Neuronal stem cell (in vitro differentiated cells): ENCODE measurements around the gene APRT.
"Not testable (repeated sequence)": the region's sequence is repeated elsewhere in the genome, so short reads cannot be mapped to it uniquely, and the experiment has no call there.

Source experiments
- DNase-seq: peaks from one replicate; pipeline ENCODE4 v3.0.0-alpha.2; 2013; ENCODE audit warnings: low spot score
- H2AFZ ChIP-seq: one replicate; pipeline ENCODE4 v1.6.1; 2013; ENCODE audit warnings: mild to moderate bottlenecking, low read length, inconsistent platforms
- H2AK5ac ChIP-seq: 2 replicates; pipeline ENCODE4 v1.6.1; 2013; ENCODE audit warnings: low read depth, mild to moderate bottlenecking, inconsistent platforms, low read length, moderate library complexity, mixed read lengths
- H2BK120ac ChIP-seq: 2 replicates; pipeline ENCODE4 v1.6.1; 2013; ENCODE audit warnings: low read depth, mild to moderate bottlenecking, inconsistent platforms, low read length, moderate library complexity, mixed read lengths
- H2BK12ac ChIP-seq: one replicate; pipeline ENCODE4 v1.6.1; 2013; ENCODE audit warnings: low read length, inconsistent platforms
- H2BK15ac ChIP-seq: 2 replicates; pipeline ENCODE4 v1.6.1; 2013; ENCODE audit warnings: mild to moderate bottlenecking, low read length, inconsistent platforms, mixed read lengths
- H2BK5ac ChIP-seq: one replicate; pipeline ENCODE4 v1.6.1; 2013; ENCODE audit warnings: inconsistent platforms, mild to moderate bottlenecking, low read length, moderate library complexity
- H3K14ac ChIP-seq: one replicate; pipeline ENCODE4 v1.6.1; 2013; ENCODE audit warnings: low read length, inconsistent platforms
- H3K18ac ChIP-seq: 2 replicates; pipeline ENCODE4 v1.6.1; 2013; ENCODE audit warnings: low read length, inconsistent platforms
- H3K23ac ChIP-seq: 2 replicates; pipeline ENCODE4 v1.6.1; 2013; ENCODE audit warnings: low read depth, mild to moderate bottlenecking, mixed read lengths, low read length, inconsistent platforms; ENCODE audit not compliant: poor library complexity
- H3K27ac ChIP-seq: replicated peaks from 3 replicates; pipeline ENCODE4 v1.5.1; 2013; ENCODE audit warnings: low read length, inconsistent platforms
- H3K27me3 ChIP-seq, 3 experiments: 2 replicates each; pipeline ENCODE4 v1.6.1; 2013; ENCODE audit warnings: low read length in 3 of 3, mild to moderate bottlenecking in 2 of 3, inconsistent platforms in 1 of 3, low read depth in 1 of 3, mixed read lengths in 1 of 3, moderate library complexity in 1 of 3; ENCODE audit not compliant: control insufficient read depth in 3 of 3, insufficient read depth in 3 of 3
- H3K36me3 ChIP-seq, 2 donors: replicated peaks in 1 of 2; 2 replicates each; pipeline ENCODE4 v1.6.1; 2013; ENCODE audit warnings: low read length in 2 of 2; ENCODE audit not compliant: control insufficient read depth in 2 of 2, insufficient read depth in 2 of 2
- H3K4ac ChIP-seq: 2 replicates; pipeline ENCODE4 v1.6.1; 2013; ENCODE audit warnings: inconsistent platforms, mild to moderate bottlenecking, low read length, moderate library complexity
- H3K4me1 ChIP-seq, 2 donors: 1 replicate in 1 of 2; 2 replicates in 1 of 2; pipeline ENCODE4 v1.6.1; 2013; ENCODE audit warnings: low read length in 2 of 2, low read depth in 1 of 2; ENCODE audit not compliant: control insufficient read depth in 2 of 2, insufficient read depth in 1 of 2
- H3K4me2 ChIP-seq: one replicate; pipeline ENCODE4 v1.6.1; 2013; ENCODE audit warnings: mild to moderate bottlenecking, low read length, inconsistent platforms; ENCODE audit not compliant: insufficient read depth, poor library complexity, severe bottlenecking
- H3K4me3 ChIP-seq, 2 donors: 2 replicates each; pipeline ENCODE4 v1.5.1; 2013; ENCODE audit warnings: low read length in 2 of 2, mild to moderate bottlenecking in 2 of 2, inconsistent platforms in 1 of 2, moderate library complexity in 1 of 2
- H3K79me1 ChIP-seq: one replicate; pipeline ENCODE4 v1.6.1; 2013; ENCODE audit warnings: low read depth, mild to moderate bottlenecking, inconsistent platforms, low read length, moderate library complexity
- H3K9ac ChIP-seq: one replicate; pipeline ENCODE4 v1.6.1; 2013; ENCODE audit warnings: mild to moderate bottlenecking, low read depth, low read length, inconsistent platforms; ENCODE audit not compliant: poor library complexity
- H3K9me3 ChIP-seq, 2 donors: replicated peaks in 1 of 2; 2 replicates each; pipeline versions ENCODE3 to v1.6.1; 2013; ENCODE audit warnings: low read length in 2 of 2, mild to moderate bottlenecking in 2 of 2, inconsistent platforms in 1 of 2, low read depth in 1 of 2, mixed read lengths in 1 of 2, moderate library complexity in 1 of 2; ENCODE audit not compliant: control insufficient read depth in 2 of 2, insufficient read depth in 1 of 2
- H4K8ac ChIP-seq: one replicate; pipeline ENCODE4 v1.6.1; 2013; ENCODE audit warnings: low read depth, mild to moderate bottlenecking, inconsistent platforms, low read length, moderate library complexity
- H4K91ac ChIP-seq: one replicate; pipeline ENCODE4 v1.6.1; 2013; ENCODE audit warnings: low read length, low read depth, mild to moderate bottlenecking, inconsistent platforms; ENCODE audit not compliant: poor library complexity
- WGBS, 2 donors: extraction: QIAGEN DNeasy Blood & Tissue Kit; methylation state at CpG; one replicate each; pipeline ENCODE4 v1.1.7; 2013; ENCODE audit warnings: missing lambda C conversion rate in 2 of 2, mixed read lengths in 1 of 2; ENCODE audit not compliant: insufficient read length in 2 of 2, insufficient replicate concordance in 1 of 2; ENCODE audit errors: extremely low coverage in 2 of 2; 5-methylcytosine and 5-hydroxymethylcytosine counted together

The APRT gene

GRCh38 chr16:88788749-88789148 is 23.0 kb downstream of the APRT start:
- H3K79me1 ChIP-seq, H2AFZ ChIP-seq, H3K4ac ChIP-seq, H4K8ac ChIP-seq, H3K14ac ChIP-seq, H3K9me3 ChIP-seq, H2AK5ac ChIP-seq, H2BK5ac ChIP-seq, H2BK12ac ChIP-seq, H3K9ac ChIP-seq, H3K4me3 ChIP-seq, H3K36me3 ChIP-seq, H3K18ac ChIP-seq, H4K91ac ChIP-seq, H3K27ac ChIP-seq, H3K23ac ChIP-seq, DNase-seq, H2BK120ac ChIP-seq, H2BK15ac ChIP-seq, H3K4me2 ChIP-seq: not testable (repeated sequence)
- peaks cover 0 to 29% (median 16%) of the 10 kb centered on the region in 3 experiments for H3K27me3 ChIP-seq
- no CpG with 5 or more reads among the region's 8 CpGs for WGBS, 2 donors
- H3K4me1 ChIP-seq, result peaks cover 8 to 28% of the 10 kb centered on the region in 2 donors

GRCh38 chr16:88787579-88788314 is 24.0 kb downstream of the APRT start:
- WGBS, 2 donors, result no CpG with 5 or more reads among the region's 11 CpGs
- H3K4me1 ChIP-seq, result peaks cover 10 to 25% of the 10 kb centered on the region in 2 donors

GRCh38 chr16:88785106-88785924 is 26.4 kb downstream of the APRT start, which contains the start of gene PIEZO1:
Gene PIEZO1 (minus strand): TSS chr16:88785220. CDS start chr16:88784964, 256 bp downstream.
- Histone ChIP-seq H4K8ac (peak within 1 kb of the TSS; percentile 92), H3K9me3 (no peaks in the 10 kb centered on the region), H4K91ac (no peak within 1 kb of the TSS), H3K4ac (peak within 1 kb of the TSS; percentile 84), H3K79me1 (peaks cover 3% of the 10 kb centered on the region), H2BK120ac (no peak within 1 kb of the TSS), H3K27ac (peak within 1 kb of the TSS; percentile 31), H2BK5ac (peak within 1 kb of the TSS; percentile 82), H2AK5ac (peak within 1 kb of the TSS; percentile 95), H2AFZ (peak within 1 kb of the TSS; percentile 82), H3K36me3 (no peaks in the 10 kb centered on the region), H2BK15ac (peak within 1 kb of the TSS; percentile 100), H2BK12ac (peak within 1 kb of the TSS; percentile 94), H3K23ac (peak within 1 kb of the TSS; percentile 55), H3K18ac (peak within 1 kb of the TSS; percentile 95), H3K27me3 (peaks cover 0 to 46% (median 18%) of the 10 kb centered on the region in 3 experiments), H3K9ac (peak within 1 kb of the TSS; percentile 50), H3K4me1 (peaks cover 4 to 11% of the 10 kb centered on the region in 2 donors), H3K4me2 (peak within 1 kb of the TSS; percentile 89), H3K14ac (peak within 1 kb of the TSS; percentile 71), H3K4me3 (peak within 1 kb of the TSS; percentile 45 to 78)
- DNase-seq, result no peak
- WGBS, 2 donors, result no CpG with 5 or more reads among the region's 110 CpGs

More at GRCh38 chr16:88787579-88788314, 24.0 kb downstream of the APRT start:
- Histone ChIP-seq H4K91ac (no peak overlapping the region), H2AK5ac (peak overlapping the region; percentile 28), H3K27ac (no peak overlapping the region), H3K4me2 (no peak overlapping the region), H2BK15ac (no peak overlapping the region), H3K4ac (no peak overlapping the region), H3K9ac (no peak overlapping the region), H3K23ac (no peak overlapping the region), H3K36me3 (no peaks in the 10 kb centered on the region), H2AFZ (no peak overlapping the region), H3K79me1 (peaks cover 3% of the 10 kb centered on the region), H3K27me3 (peaks cover 0 to 33% (median 18%) of the 10 kb centered on the region in 3 experiments), H2BK5ac (no peak overlapping the region), H3K4me3 (no peak overlapping the region), H3K14ac (no peak overlapping the region), H2BK120ac (no peak overlapping the region), H4K8ac (no peak overlapping the region), H3K9me3 (no peaks in the 10 kb centered on the region), H2BK12ac (no peak overlapping the region), H3K18ac (no peak overlapping the region)
- DNase-seq, result no peak

GRCh38 chr16:88784856-88785105 is 26.9 kb downstream of the APRT start:
- no peak overlapping the region for H2BK120ac ChIP-seq
- no peak overlapping the region for H4K8ac ChIP-seq
- no peak overlapping the region for H2BK5ac ChIP-seq
- peaks cover 5 to 11% of the 10 kb centered on the region in 2 donors for H3K4me1 ChIP-seq
- no peak overlapping the region for H4K91ac ChIP-seq
- H2AFZ ChIP-seq, result peak overlapping the region; percentile 82
- peak overlapping the region; percentile 89 for H3K4me2 ChIP-seq
- H3K27ac ChIP-seq, result no peak overlapping the region
- H2BK12ac ChIP-seq, result no peak overlapping the region
- peak overlapping the region; percentile 63 for H2AK5ac ChIP-seq
- H3K14ac ChIP-seq, result peak overlapping the region; percentile 71
- H3K18ac ChIP-seq, result peak overlapping the region; percentile 95
- H3K9ac ChIP-seq, result peak overlapping the region; percentile 44
- DNase-seq, result no peak
- H3K4me3 ChIP-seq, result peak overlapping the region; percentile 45 to 78
- WGBS, 2 donors, result no CpG with 5 or more reads among the region's 32 CpGs
- H3K4ac ChIP-seq, result peak overlapping the region; percentile 84
- peaks cover 0 to 46% (median 18%) of the 10 kb centered on the region in 3 experiments for H3K27me3 ChIP-seq
- H3K36me3 ChIP-seq, result no peaks in the 10 kb centered on the region
- peak overlapping the region; percentile 89 for H2BK15ac ChIP-seq
- peak overlapping the region; percentile 22 for H3K23ac ChIP-seq
- no peaks in the 10 kb centered on the region for H3K9me3 ChIP-seq
- H3K79me1 ChIP-seq, result peaks cover 3% of the 10 kb centered on the region
